ENCODE results near the gene S1PR2.

GRCh38 chr19:10230173-10230860 is 814 bp downstream of the S1PR2 start:
- TF ChIP-seq POLR2A (IDR thresholded peaks at IDR 0.05) (no peak), POLR2AphosphoS5 (IDR thresholded peaks at IDR 0.05) (no peak)
- TF ChIP-seq, protein P1, sequence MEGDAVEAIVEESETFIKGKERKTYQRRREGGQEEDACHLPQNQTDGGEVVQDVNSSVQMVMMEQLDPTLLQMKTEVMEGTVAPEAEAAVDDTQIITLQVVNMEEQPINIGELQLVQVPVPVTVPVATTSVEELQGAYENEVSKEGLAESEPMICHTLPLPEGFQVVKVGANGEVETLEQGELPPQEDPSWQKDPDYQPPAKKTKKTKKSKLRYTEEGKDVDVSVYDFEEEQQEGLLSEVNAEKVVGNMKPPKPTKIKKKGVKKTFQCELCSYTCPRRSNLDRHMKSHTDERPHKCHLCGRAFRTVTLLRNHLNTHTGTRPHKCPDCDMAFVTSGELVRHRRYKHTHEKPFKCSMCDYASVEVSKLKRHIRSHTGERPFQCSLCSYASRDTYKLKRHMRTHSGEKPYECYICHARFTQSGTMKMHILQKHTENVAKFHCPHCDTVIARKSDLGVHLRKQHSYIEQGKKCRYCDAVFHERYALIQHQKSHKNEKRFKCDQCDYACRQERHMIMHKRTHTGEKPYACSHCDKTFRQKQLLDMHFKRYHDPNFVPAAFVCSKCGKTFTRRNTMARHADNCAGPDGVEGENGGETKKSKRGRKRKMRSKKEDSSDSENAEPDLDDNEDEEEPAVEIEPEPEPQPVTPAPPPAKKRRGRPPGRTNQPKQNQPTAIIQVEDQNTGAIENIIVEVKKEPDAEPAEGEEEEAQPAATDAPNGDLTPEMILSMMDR (IDR thresholded peaks at IDR 0.05) = no peak

Measured in transverse colon (tissue), 4 donors.